DMS 273 (cell line): ENCODE measurements around the gene PDZD2.
"Not testable (repeated sequence)": the region's sequence is repeated elsewhere in the genome, so short reads cannot be mapped to it uniquely, and the experiment has no call there.

Source experiments
- DNase-seq: peaks from one replicate; lab custom pipeline; 2025; ENCODE audit not compliant: unreplicated experiment; lab: John Stamatoyannopoulos, UW

Gene PDZD2

GRCh38 chr5:31682851-31683250 lies 43.9 kb downstream of the PDZD2 start:
- DNase-seq, result peak; percentile 52

GRCh38 chr5:31688515-31689092 lies 49.7 kb downstream of the PDZD2 start:
- DNase-seq, result peak; percentile 25

- DNase-seq, result not testable (repeated sequence)
Measured at GRCh38 chr5:31691408-31691807, 52.5 kb downstream of the PDZD2 start.

- no peak for DNase-seq
Measured at GRCh38 chr5:31692561-31693221, 53.8 kb downstream of the PDZD2 start.

GRCh38 chr5:31698673-31699072 lies 59.7 kb downstream of the PDZD2 start:
- no peak for DNase-seq

- DNase-seq, result peak; percentile 49
Measured at GRCh38 chr5:31701642-31702299, 62.8 kb downstream of the PDZD2 start.

- no peak for DNase-seq
Measured at GRCh38 chr5:31702712-31703111, 63.8 kb downstream of the PDZD2 start.

- no peak for DNase-seq
Measured at GRCh38 chr5:31703757-31704156, 64.8 kb downstream of the PDZD2 start.

GRCh38 chr5:31706186-31706585 lies 67.3 kb downstream of the PDZD2 start:
- DNase-seq, result no peak

GRCh38 chr5:31707329-31707728 lies 68.4 kb downstream of the PDZD2 start:
- DNase-seq, result no peak

GRCh38 chr5:31708089-31708488 lies 69.2 kb downstream of the PDZD2 start:
- no peak for DNase-seq

GRCh38 chr5:31711363-31711762 lies 72.4 kb downstream of the PDZD2 start:
- DNase-seq, result no peak

GRCh38 chr5:31711935-31712592 lies 73.1 kb downstream of the PDZD2 start:
- DNase-seq, result no peak

- DNase-seq, result no peak
Measured at GRCh38 chr5:31717561-31717960, 78.6 kb downstream of the PDZD2 start.

- peak; percentile 5 for DNase-seq
Measured at GRCh38 chr5:31720004-31720403, 81.1 kb downstream of the PDZD2 start.

GRCh38 chr5:31720811-31721345 lies 81.9 kb downstream of the PDZD2 start:
- no peak for DNase-seq

GRCh38 chr5:31722111-31722510 lies 83.2 kb downstream of the PDZD2 start:
- no peak for DNase-seq

GRCh38 chr5:31725996-31726395 lies 87.1 kb downstream of the PDZD2 start:
- DNase-seq, result no peak

- no peak for DNase-seq
Measured at GRCh38 chr5:31726952-31727351, 88.0 kb downstream of the PDZD2 start.

GRCh38 chr5:31728039-31728438 lies 89.1 kb downstream of the PDZD2 start:
- no peak for DNase-seq

- not testable (repeated sequence) for DNase-seq
Measured at GRCh38 chr5:31728806-31729205, 89.9 kb downstream of the PDZD2 start.

- no peak for DNase-seq
Measured at GRCh38 chr5:31730139-31730538, 91.2 kb downstream of the PDZD2 start.
